ENCODE data around the gene LEP.

The LEP gene

GRCh38 chr7:128244861-128245260, 3.8 kb downstream of the LEP start:
- DNase-seq (ENCODE audit: low read depth in 2 of 2, low spot score in 1 of 2): no peak

DNA sequence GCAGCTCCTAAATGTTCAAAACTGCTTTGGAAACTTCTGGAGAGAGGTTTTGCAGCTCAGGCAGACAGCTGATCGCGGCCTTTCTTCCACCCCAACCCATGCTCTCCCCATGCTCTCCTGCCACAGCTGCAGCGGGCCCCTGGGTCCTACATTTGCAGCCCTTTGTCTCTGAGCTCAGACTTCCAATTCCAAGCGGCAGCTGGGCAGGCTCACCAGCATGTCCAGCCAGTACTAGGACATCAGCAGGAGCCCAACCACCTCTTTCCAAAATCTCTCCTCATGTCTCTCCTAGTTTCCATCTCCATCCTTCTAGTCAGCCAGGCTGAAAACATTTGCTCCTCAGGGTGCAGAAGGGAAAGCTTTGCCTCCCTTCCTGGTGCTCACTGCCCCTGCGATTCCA, 6.0 kb downstream of the LEP start:
- no peak for DNase-seq (ENCODE audit: low read depth in 2 of 2, low spot score in 1 of 2)

GRCh38 chr7:128247640-128248194, 6.6 kb downstream of the LEP start:
- DNase-seq (ENCODE audit: low read depth in 2 of 2, low spot score in 1 of 2): no peak

DNA sequence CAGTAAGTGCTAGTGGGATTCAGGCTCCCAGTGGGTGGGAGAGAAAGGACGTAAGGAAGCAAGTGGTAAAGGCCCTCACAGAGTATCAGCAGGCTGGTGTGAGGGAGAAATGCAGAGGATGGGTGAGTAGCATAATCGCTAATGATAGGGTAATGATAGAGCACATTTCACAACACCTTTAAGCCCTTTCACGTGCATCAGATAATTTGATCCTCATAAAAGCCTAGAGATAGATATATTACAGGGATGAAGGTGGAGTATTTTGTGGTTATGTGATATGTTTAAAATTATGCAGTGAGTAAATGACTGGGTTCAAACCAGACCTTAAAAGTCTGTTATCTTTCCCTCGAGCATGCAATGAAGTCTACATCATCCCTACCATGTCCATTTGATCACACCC, 10.3 kb downstream of the LEP start:
- DNase-seq (ENCODE audit: low read depth in 2 of 2, low spot score in 1 of 2): no peak

- no peak for DNase-seq (ENCODE audit: low read depth in 2 of 2, low spot score in 1 of 2)
Observed at GRCh38 chr7:128253701-128254100, 12.6 kb downstream of the LEP start.

DNA sequence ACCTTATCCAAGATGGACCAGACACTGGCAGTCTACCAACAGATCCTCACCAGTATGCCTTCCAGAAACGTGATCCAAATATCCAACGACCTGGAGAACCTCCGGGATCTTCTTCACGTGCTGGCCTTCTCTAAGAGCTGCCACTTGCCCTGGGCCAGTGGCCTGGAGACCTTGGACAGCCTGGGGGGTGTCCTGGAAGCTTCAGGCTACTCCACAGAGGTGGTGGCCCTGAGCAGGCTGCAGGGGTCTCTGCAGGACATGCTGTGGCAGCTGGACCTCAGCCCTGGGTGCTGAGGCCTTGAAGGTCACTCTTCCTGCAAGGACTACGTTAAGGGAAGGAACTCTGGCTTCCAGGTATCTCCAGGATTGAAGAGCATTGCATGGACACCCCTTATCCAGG, 13.4 kb downstream of the LEP start:
- no peak for DNase-seq (ENCODE audit: low read depth in 2 of 2, low spot score in 1 of 2)

DNA sequence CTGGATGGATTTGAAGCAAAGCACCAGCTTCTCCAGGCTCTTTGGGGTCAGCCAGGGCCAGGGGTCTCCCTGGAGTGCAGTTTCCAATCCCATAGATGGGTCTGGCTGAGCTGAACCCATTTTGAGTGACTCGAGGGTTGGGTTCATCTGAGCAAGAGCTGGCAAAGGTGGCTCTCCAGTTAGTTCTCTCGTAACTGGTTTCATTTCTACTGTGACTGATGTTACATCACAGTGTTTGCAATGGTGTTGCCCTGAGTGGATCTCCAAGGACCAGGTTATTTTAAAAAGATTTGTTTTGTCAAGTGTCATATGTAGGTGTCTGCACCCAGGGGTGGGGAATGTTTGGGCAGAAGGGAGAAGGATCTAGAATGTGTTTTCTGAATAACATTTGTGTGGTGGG, 14.2 kb downstream of the LEP start:
- no peak for DNase-seq (ENCODE audit: low read depth in 2 of 2, low spot score in 1 of 2)

GRCh38 chr7:128257458-128257857, 16.4 kb downstream of the LEP start:
- no peak for DNase-seq (ENCODE audit: low read depth in 2 of 2, low spot score in 1 of 2)

- DNase-seq (ENCODE audit: low read depth in 2 of 2, low spot score in 1 of 2): no peak
Observed at GRCh38 chr7:128259131-128260061, 18.3 kb downstream of the LEP start.

DNA sequence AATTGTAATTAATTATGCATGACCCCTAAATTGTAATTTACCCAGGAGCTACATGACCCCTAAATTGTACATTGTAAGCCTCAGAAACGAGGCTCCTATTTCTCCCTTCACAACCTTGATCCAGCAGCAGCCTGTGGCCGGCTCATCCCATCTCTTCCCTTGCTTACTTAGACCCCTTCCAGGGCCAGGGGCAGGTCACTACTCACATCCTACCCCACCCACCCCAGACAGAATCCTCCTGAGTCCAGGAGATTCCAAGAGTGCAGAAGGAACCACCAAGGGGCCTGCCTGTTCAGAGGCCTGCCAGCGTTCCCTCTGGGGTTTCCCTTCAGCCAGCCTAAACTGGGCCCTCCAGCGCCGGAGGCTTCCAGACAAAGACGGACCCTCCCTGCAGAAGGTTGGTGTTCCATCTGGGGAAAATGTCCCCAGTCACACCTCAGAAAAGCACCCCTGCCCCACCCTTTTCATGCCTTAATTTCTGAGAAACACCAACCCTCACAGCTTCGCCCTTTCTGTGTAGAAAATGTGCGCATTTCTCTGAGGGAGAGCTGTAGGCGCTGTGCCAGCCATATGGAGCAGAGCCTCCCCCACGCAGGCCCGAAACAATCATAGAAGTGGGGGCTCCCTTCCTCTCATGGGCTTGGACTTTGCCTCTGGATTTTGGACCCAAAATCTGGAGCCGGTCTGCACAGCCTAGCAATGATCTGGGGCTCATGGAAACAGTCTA, 19.2 kb downstream of the LEP start:
- DNase-seq (ENCODE audit: low read depth in 2 of 2, low spot score in 1 of 2): no peak

DNA sequence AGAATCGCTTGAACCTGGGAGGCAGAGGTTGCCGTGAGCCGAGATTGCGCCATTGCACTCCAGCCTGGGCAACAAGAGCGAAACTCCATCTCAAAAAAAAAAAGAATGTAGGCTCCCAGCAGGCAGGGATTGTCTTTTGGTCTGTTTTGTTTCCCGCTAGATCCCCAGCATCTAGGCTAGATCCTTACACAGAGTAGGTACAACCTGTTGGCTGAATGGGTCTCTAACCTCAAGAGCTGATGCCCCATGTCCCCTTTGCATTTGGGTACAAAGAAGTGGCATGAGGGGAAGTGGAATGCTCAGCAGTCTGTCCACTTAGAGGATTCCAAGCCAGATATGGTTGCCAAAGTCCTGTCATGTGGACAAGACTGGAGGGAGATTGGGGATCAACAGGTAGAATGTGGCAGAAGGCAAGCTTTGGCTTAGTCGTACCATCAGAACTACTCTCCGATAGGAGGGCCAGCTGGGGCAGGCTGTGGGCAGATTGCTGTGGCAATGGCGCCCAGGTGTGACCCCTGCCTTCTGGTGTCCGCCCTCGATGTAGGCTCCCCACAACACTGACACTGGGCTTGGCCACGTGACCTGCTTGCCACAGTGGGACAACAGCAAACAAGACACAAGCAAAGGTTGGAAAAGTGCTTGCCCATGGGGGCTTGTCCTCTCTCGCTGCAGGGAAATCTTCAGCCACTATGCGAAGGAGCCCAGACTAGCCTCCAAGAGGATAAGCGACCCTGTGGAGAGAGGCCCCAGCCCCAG, 21.4 kb downstream of the LEP start:
- no peak for DNase-seq (ENCODE audit: low read depth in 2 of 2, low spot score in 1 of 2)

GRCh38 chr7:128263420-128263819, 22.3 kb downstream of the LEP start:
- DNase-seq (ENCODE audit: low read depth in 2 of 2, low spot score in 1 of 2): no peak

DNA sequence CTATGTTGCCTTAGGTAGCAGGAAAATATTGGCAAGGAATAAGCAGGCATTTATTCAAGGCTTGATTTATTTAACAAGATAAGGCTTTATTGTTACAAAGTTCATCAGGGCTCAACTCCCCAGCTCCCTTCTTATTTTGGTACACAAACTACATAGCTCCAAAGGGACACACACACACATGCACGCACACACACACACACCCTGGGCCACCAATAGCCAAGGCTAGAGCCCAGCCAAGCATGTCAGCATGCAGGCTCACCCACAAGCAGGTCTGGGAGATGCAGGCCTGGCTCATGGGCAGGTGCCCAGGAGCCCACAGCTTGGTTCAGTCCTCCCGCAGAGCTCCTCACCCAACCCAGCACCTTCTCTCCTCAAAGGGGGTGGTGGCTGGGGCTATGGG, 23.4 kb downstream of the LEP start:
- no peak for DNase-seq (ENCODE audit: low read depth in 2 of 2, low spot score in 1 of 2)

DNA sequence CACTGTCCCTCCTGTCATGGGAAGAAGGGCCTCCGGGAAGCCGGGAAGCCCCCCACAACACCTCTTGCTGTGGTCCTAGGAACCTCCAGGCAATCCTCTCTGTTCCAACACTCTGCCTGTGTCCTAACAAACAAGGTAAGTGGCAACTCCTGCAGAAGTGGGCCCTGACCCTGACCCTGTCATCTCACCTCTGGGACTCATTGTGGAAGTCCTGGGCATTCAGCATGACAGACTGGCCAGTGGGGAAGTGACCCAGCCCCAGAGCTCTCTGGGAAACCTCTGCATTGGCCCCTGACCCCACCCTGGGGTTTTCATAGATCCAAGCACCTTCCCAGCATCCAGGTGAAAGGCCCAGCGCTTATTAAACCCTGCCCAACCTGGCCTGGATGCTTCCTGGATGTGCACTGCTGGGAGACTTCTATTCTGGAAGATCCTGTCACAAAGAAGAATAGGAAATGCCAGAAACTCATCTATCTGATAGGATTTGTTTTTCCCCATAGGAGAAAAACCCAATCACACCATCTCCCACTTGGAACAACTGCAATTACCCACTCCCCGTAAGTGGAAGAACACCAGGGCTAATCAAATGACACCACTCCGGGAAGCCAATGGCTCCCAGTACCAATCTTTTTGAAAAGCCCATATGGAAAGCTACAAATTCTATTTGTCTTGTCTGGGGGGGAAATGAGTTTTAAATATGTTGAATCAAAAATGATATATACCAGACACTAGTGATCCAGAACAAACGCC, 24.3 kb downstream of the LEP start:
- DNase-seq (ENCODE audit: low read depth in 2 of 2, low spot score in 1 of 2): no peak

GRCh38 chr7:128265906-128266300, 24.8 kb downstream of the LEP start:
- no peak for DNase-seq (ENCODE audit: low read depth in 2 of 2, low spot score in 1 of 2)

GRCh38 chr7:128266529-128266882, 25.4 kb downstream of the LEP start:
- DNase-seq (ENCODE audit: low read depth in 2 of 2, low spot score in 1 of 2): no peak

GRCh38 chr7:128266883-128267594, 26.0 kb downstream of the LEP start:
- DNase-seq (ENCODE audit: low read depth in 2 of 2, low spot score in 1 of 2): no peak

- DNase-seq (ENCODE audit: low read depth in 2 of 2, low spot score in 1 of 2): no peak
Observed at GRCh38 chr7:128267595-128267924, 26.5 kb downstream of the LEP start.

DNA sequence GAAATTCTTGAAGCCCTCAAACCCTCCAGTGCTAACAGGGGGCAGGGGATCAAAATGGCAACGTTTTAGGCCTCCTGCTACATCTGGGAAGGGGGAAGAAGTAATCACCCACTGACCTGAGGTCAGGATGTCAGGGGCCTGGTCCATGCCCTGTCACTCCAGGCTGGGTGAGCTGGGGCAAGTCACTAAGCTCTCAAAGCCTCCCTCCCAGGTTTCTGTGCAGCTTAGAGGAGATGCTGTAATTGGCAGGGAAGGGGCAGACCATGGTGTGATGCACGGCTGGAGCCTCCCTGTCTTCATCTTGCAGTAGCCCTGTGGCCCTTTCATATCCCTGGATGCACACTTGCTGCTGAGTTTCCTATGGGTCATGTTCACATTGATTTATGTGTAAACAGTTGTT, 27.2 kb downstream of the LEP start:
- DNase-seq (ENCODE audit: low read depth in 2 of 2, low spot score in 1 of 2): no peak

DNA sequence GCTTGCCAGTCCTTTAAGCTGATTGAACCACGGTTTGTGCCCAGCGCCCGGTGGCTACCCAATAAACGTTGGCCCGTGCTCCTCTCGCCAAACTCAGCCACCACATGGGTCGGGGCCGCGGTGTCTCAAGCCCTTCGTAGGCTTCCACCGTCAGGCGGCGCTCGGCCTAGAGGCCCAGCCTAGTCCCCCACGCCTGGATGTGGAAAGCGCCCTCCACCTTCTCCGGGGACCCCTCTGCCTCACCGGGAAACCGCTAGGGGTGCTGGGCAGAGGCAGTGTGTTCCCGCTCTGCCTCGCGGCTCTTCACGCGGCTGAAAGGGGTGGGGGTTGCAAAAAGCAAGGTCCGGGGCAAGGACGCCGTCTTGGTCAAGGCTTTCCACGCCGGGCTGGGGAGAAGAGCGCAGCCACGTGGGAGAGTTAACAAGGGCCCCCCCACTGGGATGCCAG, 29.8 kb downstream of the LEP start:
- no peak for DNase-seq (ENCODE audit: low read depth in 2 of 2, low spot score in 1 of 2)

All from stimulated activated CD8-positive, alpha-beta memory T cell treated with anti-CD3 and anti-CD28 coated beads, Interleukin-4, amount 100 ng/mL, for 4 hours (primary cell).